GM12873 (cell line): ENCODE data around the gene FITM2.

Experiments
- TF ChIP-seq, protein P1 (sequence below): IDR thresholded peaks from 2 replicates; pipeline ENCODE4 v1.5.1; 2012; ENCODE audit warnings: low read depth, mild to moderate bottlenecking, moderate library complexity, low read length, control low read depth; ENCODE audit not compliant: insufficient read depth; ENCODE audit errors: missing control alignments

FITM2 gene

DNA sequence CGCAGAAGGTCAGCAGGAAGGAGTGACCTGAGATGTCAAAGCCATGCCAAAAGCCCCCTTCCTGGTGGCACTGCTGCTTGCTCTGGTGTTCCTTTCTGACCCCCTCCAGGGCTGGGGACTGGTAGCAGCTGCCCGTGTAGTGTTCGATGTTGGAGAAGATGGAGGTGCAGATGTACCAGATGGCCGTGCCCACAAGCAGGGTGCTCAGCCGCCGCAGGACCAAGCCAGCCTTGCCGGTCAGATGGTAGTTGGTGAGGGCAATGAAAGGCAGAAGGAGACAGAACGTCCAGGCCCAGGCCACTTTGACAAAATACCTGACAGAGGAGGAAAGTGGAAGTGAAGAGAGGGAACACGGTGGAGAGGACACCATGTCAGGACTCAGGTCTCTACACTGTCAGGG is 4.1 kb downstream of the FITM2 start:
- TF ChIP-seq, protein P1, sequence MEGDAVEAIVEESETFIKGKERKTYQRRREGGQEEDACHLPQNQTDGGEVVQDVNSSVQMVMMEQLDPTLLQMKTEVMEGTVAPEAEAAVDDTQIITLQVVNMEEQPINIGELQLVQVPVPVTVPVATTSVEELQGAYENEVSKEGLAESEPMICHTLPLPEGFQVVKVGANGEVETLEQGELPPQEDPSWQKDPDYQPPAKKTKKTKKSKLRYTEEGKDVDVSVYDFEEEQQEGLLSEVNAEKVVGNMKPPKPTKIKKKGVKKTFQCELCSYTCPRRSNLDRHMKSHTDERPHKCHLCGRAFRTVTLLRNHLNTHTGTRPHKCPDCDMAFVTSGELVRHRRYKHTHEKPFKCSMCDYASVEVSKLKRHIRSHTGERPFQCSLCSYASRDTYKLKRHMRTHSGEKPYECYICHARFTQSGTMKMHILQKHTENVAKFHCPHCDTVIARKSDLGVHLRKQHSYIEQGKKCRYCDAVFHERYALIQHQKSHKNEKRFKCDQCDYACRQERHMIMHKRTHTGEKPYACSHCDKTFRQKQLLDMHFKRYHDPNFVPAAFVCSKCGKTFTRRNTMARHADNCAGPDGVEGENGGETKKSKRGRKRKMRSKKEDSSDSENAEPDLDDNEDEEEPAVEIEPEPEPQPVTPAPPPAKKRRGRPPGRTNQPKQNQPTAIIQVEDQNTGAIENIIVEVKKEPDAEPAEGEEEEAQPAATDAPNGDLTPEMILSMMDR, result no peak

- TF ChIP-seq, protein P1, result no peak
Observed at GRCh38 chr20:44304383-44304782, 6.6 kb downstream of the FITM2 start.

DNA sequence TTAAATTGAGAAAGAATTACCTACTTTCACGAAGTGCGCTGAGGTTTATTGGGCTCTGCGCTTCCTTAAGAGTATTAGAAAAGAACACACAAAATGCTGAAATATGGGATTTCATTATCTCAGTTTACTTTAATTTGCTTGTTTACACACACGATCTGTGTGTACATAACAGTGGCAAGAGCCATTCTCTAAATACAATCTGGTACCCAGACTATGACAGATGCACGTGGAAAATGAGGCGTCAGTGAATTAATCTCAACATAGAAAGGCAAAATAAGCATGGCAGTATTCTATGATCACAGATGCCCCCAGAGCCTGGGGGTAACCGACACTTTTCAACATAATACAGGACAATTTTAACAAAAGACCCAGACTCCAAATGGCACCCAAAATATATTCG is 8.3 kb downstream of the FITM2 start:
- TF ChIP-seq, protein P1, result no peak

GRCh38 chr20:44302026-44302669 is 8.9 kb downstream of the FITM2 start:
- TF ChIP-seq, protein P1, result no peak

GRCh38 chr20:44301285-44301684 is 9.7 kb downstream of the FITM2 start:
- TF ChIP-seq, protein P1, result no peak

- TF ChIP-seq, protein P1, result no peak
Observed at GRCh38 chr20:44297721-44298120, 13.3 kb downstream of the FITM2 start.

- TF ChIP-seq, protein P1, result no peak
Observed at GRCh38 chr20:44296011-44296410, 15.0 kb downstream of the FITM2 start.
